ENCODE data around the gene NEBL. TPM values are rescaled to one million over a fixed set of nuclear protein-coding genes. Genes with fewer than 3 reads are reported as not detected.

The NEBL gene
- total RNA-seq, 1 experiment from 2014 or later: 32.3 TPM

- no TSS peak for BruUV-seq (replicated peaks)
- no peaks in the 10 kb centered on the region for H3K9me3 ChIP-seq (ENCODE audit: control insufficient read depth, insufficient read depth, low read depth, low read length)
- TF ChIP-seq TCF7L2 (IDR thresholded peaks at IDR 0.05; ENCODE audit: low read depth, low read length) (no peak), POLR2AphosphoS5 (IDR thresholded peaks at IDR 0.05; ENCODE audit: low read depth, low read length) (no peak), REST (IDR thresholded peaks at IDR 0.05; ENCODE audit: insufficient read depth in 1 of 2, low read depth in 2 of 2, low read length in 1 of 2) (no peak), CTCF (IDR thresholded peaks at IDR 0.05) (no peak), SIN3A (IDR thresholded peaks at IDR 0.05; ENCODE audit: borderline replicate concordance, insufficient read depth, low read depth, low read length) (no peak)
- in situ Hi-C loops (cut with HindIII; ENCODE audit: low pct_unique_long_range_greater_than_20kb, low sequenced_read_pairs): no loop called here
- POLR2A ChIA-PET: no interaction called here
- CTCF ChIA-PET: no interaction called here
- no peak for ATAC-seq
- H3K4me1 ChIP-seq (ENCODE audit: control insufficient read depth, insufficient read depth, low read length): no peaks in the 10 kb centered on the region
- no peaks in the 10 kb centered on the region for H3K27me3 ChIP-seq (ENCODE audit: control insufficient read depth, insufficient read depth, low read length)
- intact Hi-C loops (cut with micrococcal nuclease; ENCODE audit: unreplicated experiment): no loop called here
- no peak for DNase-seq (ENCODE audit: low read depth, low spot score)
- no peak overlapping the region for H3K27ac ChIP-seq (ENCODE audit: low read length)
- H3K4me3 ChIP-seq (ENCODE audit: low read depth in 2 of 2, low read length in 2 of 2): no peak overlapping the region
- no peaks in the 10 kb centered on the region for H3K36me3 ChIP-seq (ENCODE audit: control insufficient read depth, insufficient read depth, low read length)
Observed at GRCh38 chr10:20919481-20919880, 22.4 kb upstream of the NEBL start.

- intact Hi-C loops (cut with micrococcal nuclease; ENCODE audit: unreplicated experiment) (no loop called here), in situ Hi-C loops (cut with HindIII; ENCODE audit: low pct_unique_long_range_greater_than_20kb, low sequenced_read_pairs) (no loop called here)
- Histone ChIP-seq H3K27me3 (ENCODE audit: control insufficient read depth, insufficient read depth, low read length) (no peaks in the 10 kb centered on the region), H3K27ac (ENCODE audit: low read length) (no peak overlapping the region), H3K4me1 (ENCODE audit: control insufficient read depth, insufficient read depth, low read length) (no peaks in the 10 kb centered on the region), H3K4me3 (ENCODE audit: low read depth in 2 of 2, low read length in 2 of 2) (no peak overlapping the region), H3K36me3 (ENCODE audit: control insufficient read depth, insufficient read depth, low read length) (no peaks in the 10 kb centered on the region), H3K9me3 (ENCODE audit: control insufficient read depth, insufficient read depth, low read depth, low read length) (no peaks in the 10 kb centered on the region)
- POLR2A ChIA-PET: no interaction called here
- DNase-seq (ENCODE audit: low read depth, low spot score) (no peak), ATAC-seq (no peak)
- CTCF ChIA-PET: no interaction called here
- BruUV-seq (replicated peaks): no TSS peak
- TF ChIP-seq REST (IDR thresholded peaks at IDR 0.05; ENCODE audit: insufficient read depth in 1 of 2, low read depth in 2 of 2, low read length in 1 of 2) (no peak), SIN3A (IDR thresholded peaks at IDR 0.05; ENCODE audit: borderline replicate concordance, insufficient read depth, low read depth, low read length) (no peak), CTCF (IDR thresholded peaks at IDR 0.05) (no peak), POLR2AphosphoS5 (IDR thresholded peaks at IDR 0.05; ENCODE audit: low read depth, low read length) (no peak), TCF7L2 (IDR thresholded peaks at IDR 0.05; ENCODE audit: low read depth, low read length) (no peak)
Observed at GRCh38 chr10:20916976-20917375, 19.9 kb upstream of the NEBL start.

Data from Panc1 (cell line).